HG03175 (cell line): Measurements from ENCODE around the gene WIPI1.
"Not testable (repeated sequence)": the region's sequence is repeated elsewhere in the genome, so short reads cannot be mapped to it uniquely, and the experiment has no call there.

ENCODE experiments used
- ATAC-seq: cut with Tn5 transposase; IDR thresholded peaks from one replicate; pipeline ENCODE4 v1.9.1; 2021; ENCODE audit warnings: mild to moderate bottlenecking, moderate library complexity; ENCODE audit not compliant: unreplicated experiment

WIPI1 gene

GRCh38 chr17:68420065-68420464, 37.2 kb downstream of the WIPI1 start:
- ATAC-seq = no peak

GRCh38 chr17:68418876-68419275, 38.4 kb downstream of the WIPI1 start:
- ATAC-seq = no peak

GRCh38 chr17:68417317-68417716, 40.0 kb downstream of the WIPI1 start:
- no peak for ATAC-seq

GRCh38 chr17:68414901-68415300, 42.4 kb downstream of the WIPI1 start:
- ATAC-seq = not testable (repeated sequence)

- not testable (repeated sequence) for ATAC-seq
These were observed 43.4 kb downstream of the WIPI1 start for GRCh38 chr17:68413597-68414560.

GRCh38 chr17:68407656-68408055, 49.6 kb downstream of the WIPI1 start:
- ATAC-seq = not testable (repeated sequence)

GRCh38 chr17:68403837-68404236, 53.5 kb downstream of the WIPI1 start:
- ATAC-seq = not testable (repeated sequence)

- no peak for ATAC-seq
These were observed 54.2 kb downstream of the WIPI1 start for GRCh38 chr17:68403122-68403521.

GRCh38 chr17:68401288-68401687, 56.0 kb downstream of the WIPI1 start:
- no peak for ATAC-seq

GRCh38 chr17:68400404-68400735, 56.9 kb downstream of the WIPI1 start:
- ATAC-seq = no peak

GRCh38 chr17:68399638-68400403, 57.5 kb downstream of the WIPI1 start:
- ATAC-seq = no peak

- ATAC-seq = peak; percentile 90
These were observed 58.3 kb downstream of the WIPI1 start for GRCh38 chr17:68398691-68399637.

GRCh38 chr17:68397108-68397536, 60.2 kb downstream of the WIPI1 start:
- ATAC-seq = no peak

GRCh38 chr17:68396226-68397107, 60.8 kb downstream of the WIPI1 start:
- no peak for ATAC-seq

GRCh38 chr17:68394608-68395331, 62.5 kb downstream of the WIPI1 start:
- ATAC-seq = no peak

- ATAC-seq = no peak
These were observed 65.6 kb downstream of the WIPI1 start for GRCh38 chr17:68391561-68392268.

- no peak for ATAC-seq
These were observed 66.3 kb downstream of the WIPI1 start for GRCh38 chr17:68390888-68391545.

GRCh38 chr17:68389041-68389440, 68.3 kb downstream of the WIPI1 start:
- no peak for ATAC-seq
